Fibroblast of mammary gland (primary cell): Measurements from ENCODE around the gene CTLA4.

Experiments
- DNase-seq: peaks from one replicate; pipeline ENCODE4 v3.0.0-alpha.2; 2010; ENCODE audit warnings: low read depth
- H3K4me3 ChIP-seq: 2 replicates; pipeline ENCODE4 v1.5.1; 2011; ENCODE audit warnings: low read depth, mild to moderate bottlenecking, low read length, moderate library complexity; ENCODE audit not compliant: control insufficient read depth
- CTCF ChIP-seq: conservative IDR thresholded peaks from 2 replicates; pipeline ENCODE4 v1.5.1; 2011; ENCODE audit warnings: low read depth, low read length, inconsistent platforms; ENCODE audit not compliant: control insufficient read depth, insufficient read depth

The CTLA4 gene

GRCh38 chr2:203861607-203862006 lies 6.0 kb upstream of the CTLA4 start:
- TF ChIP-seq CTCF, result no peak
- no peak overlapping the region for H3K4me3 ChIP-seq
- no peak for DNase-seq

- no peak for DNase-seq
- H3K4me3 ChIP-seq, result no peak overlapping the region
- TF ChIP-seq CTCF, result no peak
Measured at GRCh38 chr2:203869223-203870042, 1.9 kb downstream of the CTLA4 start.

GRCh38 chr2:203870481-203870880 lies 2.9 kb downstream of the CTLA4 start:
- no peak overlapping the region for H3K4me3 ChIP-seq
- no peak for DNase-seq
- TF ChIP-seq CTCF, result no peak

- TF ChIP-seq CTCF, result no peak
- no peak overlapping the region for H3K4me3 ChIP-seq
- no peak for DNase-seq
Measured at GRCh38 chr2:203870941-203871340, 3.4 kb downstream of the CTLA4 start.

- no peak overlapping the region for H3K4me3 ChIP-seq
- no peak for DNase-seq
Measured at GRCh38 chr2:203871371-203871983, 3.9 kb downstream of the CTLA4 start.

GRCh38 chr2:203873461-203873860 lies 5.9 kb downstream of the CTLA4 start:
- no peak for TF ChIP-seq CTCF
- H3K4me3 ChIP-seq, result no peak overlapping the region
- no peak for DNase-seq

More at GRCh38 chr2:203871371-203871983, 3.9 kb downstream of the CTLA4 start:
- no peak for TF ChIP-seq CTCF
